Loucy (cell line): ENCODE measurements around the gene ZBED6.
"Not testable (repeated sequence)": the region's sequence is repeated elsewhere in the genome, so short reads cannot be mapped to it uniquely, and the experiment has no call there.

ENCODE experiments used
- H2AFZ ChIP-seq: fragments of 200-600 bp; sonication (generic); 2 replicates; pipeline ENCODE4 v1.6.0; 2016; ENCODE audit warnings: antibody characterized with exemption, mild to moderate bottlenecking, low read length, moderate library complexity
- H3F3A ChIP-seq: fragments of 200-600 bp; 2 replicates; pipeline ENCODE4 v1.6.0; 2016; ENCODE audit warnings: antibody characterized with exemption, low read depth, mild to moderate bottlenecking
- H3K27me3 ChIP-seq: fragments of 200-600 bp; sonication (generic); 2 replicates; pipeline ENCODE4 v1.6.1; 2014; ENCODE audit warnings: low read length, mild to moderate bottlenecking; ENCODE audit not compliant: insufficient read depth, poor library complexity, severe bottlenecking
- H3K36me3 ChIP-seq: fragments of 200-600 bp; sonication (generic); 2 replicates; pipeline ENCODE4 v1.6.1; 2016; ENCODE audit warnings: low read length; ENCODE audit not compliant: insufficient read depth
- H3K4me1 ChIP-seq: fragments of 200-600 bp; sonication (generic); 2 replicates; pipeline ENCODE4 v1.5.1; 2014; ENCODE audit warnings: low read length, mild to moderate bottlenecking; ENCODE audit not compliant: insufficient read depth, poor library complexity, severe bottlenecking
- H3K4me2 ChIP-seq: fragments of 200-600 bp; sonication (generic); 2 replicates; pipeline ENCODE4 v1.6.0; 2014; ENCODE audit warnings: antibody characterized with exemption, low read length, low read depth, mild to moderate bottlenecking; ENCODE audit not compliant: poor library complexity, severe bottlenecking
- H3K4me3 ChIP-seq: fragments of 200-600 bp; sonication (generic); 2 replicates; pipeline ENCODE4 v1.5.1; 2014; ENCODE audit warnings: low read length, mild to moderate bottlenecking, mixed read lengths; ENCODE audit not compliant: poor library complexity, severe bottlenecking
- H3K79me2 ChIP-seq: fragments of 200-600 bp; sonication (generic); 2 replicates; pipeline ENCODE4 v1.6.1; 2014; ENCODE audit warnings: low read length; ENCODE audit not compliant: insufficient read depth
- H3K9ac ChIP-seq: fragments of 200-600 bp; sonication (generic); 2 replicates; pipeline ENCODE4 v1.6.0; 2014; ENCODE audit warnings: mild to moderate bottlenecking, low read depth, low read length, moderate library complexity; ENCODE audit not compliant: poor library complexity, severe bottlenecking
- H3K9me2 ChIP-seq: fragments of 200-600 bp; sonication (generic); replicated peaks from 2 replicates; pipeline ENCODE4 v1.6.1; 2016; ENCODE audit warnings: low read depth, low read length, mixed read lengths
- H3K9me3 ChIP-seq: fragments of 200-600 bp; sonication (generic); 2 replicates; pipeline ENCODE4 v1.6.1; 2014; ENCODE audit warnings: mild to moderate bottlenecking, antibody characterized with exemption, low read length, low read depth; ENCODE audit not compliant: insufficient read depth
- H4K20me1 ChIP-seq: fragments of 200-600 bp; sonication (generic); 2 replicates; pipeline ENCODE4 v1.6.0; 2014; ENCODE audit warnings: antibody characterized with exemption, low read length, mild to moderate bottlenecking; ENCODE audit not compliant: insufficient read depth, poor library complexity, severe bottlenecking
- EZH2phosphoT487 ChIP-seq: fragments of 200-600 bp; IDR thresholded peaks from 2 replicates; pipeline ENCODE4 v1.6.1; 2018; ENCODE audit warnings: antibody characterized with exemption, mild to moderate bottlenecking, moderate library complexity, borderline replicate concordance
- TF ChIP-seq, protein P1 (sequence below): fragments of 200-600 bp; sonication (generic); conservative IDR thresholded peaks from 2 replicates; pipeline ENCODE4 v1.5.1; 2014; ENCODE audit warnings: mild to moderate bottlenecking, antibody characterized with exemption, low read length

The ZBED6 gene

GRCh38 chr1:203791498-203791897 is 3.9 kb upstream of the ZBED6 start:
- Histone ChIP-seq H3K9me3 (no peaks in the 10 kb centered on the region), H3F3A (no peaks in the 10 kb centered on the region), H3K9ac (no peak overlapping the region), H3K4me3 (no peak overlapping the region), H2AFZ (no peak overlapping the region), H3K36me3 (no peaks in the 10 kb centered on the region), H3K4me2 (no peak overlapping the region), H3K9me2 (no peaks in the 10 kb centered on the region), H3K79me2 (peaks cover 9% of the 10 kb centered on the region), H3K4me1 (peaks cover 7% of the 10 kb centered on the region), H4K20me1 (peaks cover 6% of the 10 kb centered on the region), H3K27me3 (no peaks in the 10 kb centered on the region)
- TF ChIP-seq, protein P1, sequence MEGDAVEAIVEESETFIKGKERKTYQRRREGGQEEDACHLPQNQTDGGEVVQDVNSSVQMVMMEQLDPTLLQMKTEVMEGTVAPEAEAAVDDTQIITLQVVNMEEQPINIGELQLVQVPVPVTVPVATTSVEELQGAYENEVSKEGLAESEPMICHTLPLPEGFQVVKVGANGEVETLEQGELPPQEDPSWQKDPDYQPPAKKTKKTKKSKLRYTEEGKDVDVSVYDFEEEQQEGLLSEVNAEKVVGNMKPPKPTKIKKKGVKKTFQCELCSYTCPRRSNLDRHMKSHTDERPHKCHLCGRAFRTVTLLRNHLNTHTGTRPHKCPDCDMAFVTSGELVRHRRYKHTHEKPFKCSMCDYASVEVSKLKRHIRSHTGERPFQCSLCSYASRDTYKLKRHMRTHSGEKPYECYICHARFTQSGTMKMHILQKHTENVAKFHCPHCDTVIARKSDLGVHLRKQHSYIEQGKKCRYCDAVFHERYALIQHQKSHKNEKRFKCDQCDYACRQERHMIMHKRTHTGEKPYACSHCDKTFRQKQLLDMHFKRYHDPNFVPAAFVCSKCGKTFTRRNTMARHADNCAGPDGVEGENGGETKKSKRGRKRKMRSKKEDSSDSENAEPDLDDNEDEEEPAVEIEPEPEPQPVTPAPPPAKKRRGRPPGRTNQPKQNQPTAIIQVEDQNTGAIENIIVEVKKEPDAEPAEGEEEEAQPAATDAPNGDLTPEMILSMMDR, result no peak
- TF ChIP-seq EZH2phosphoT487, result no peak

DNA sequence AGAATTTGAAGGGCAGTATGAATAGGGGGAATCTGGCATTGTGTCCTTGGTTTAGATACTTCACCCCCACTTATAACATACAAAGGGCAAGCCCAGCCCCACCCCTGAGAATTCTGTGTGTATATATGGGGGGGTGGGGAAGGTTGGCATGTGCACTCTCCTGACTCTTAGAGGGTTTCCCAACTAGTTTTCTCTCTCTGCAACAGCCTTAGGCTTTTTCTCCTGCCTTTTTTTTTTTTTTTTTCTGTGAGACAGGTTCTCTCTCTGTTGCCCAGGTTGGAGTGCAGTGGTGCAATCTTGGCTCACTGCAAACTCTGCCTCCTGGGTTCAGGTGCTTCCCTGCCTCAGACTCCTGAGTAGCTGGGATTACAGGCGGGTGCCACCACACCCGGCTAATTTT is 2.9 kb upstream of the ZBED6 start:
- H3K9me2 ChIP-seq, result no peaks in the 10 kb centered on the region
- no peak overlapping the region for H2AFZ ChIP-seq
- TF ChIP-seq EZH2phosphoT487, result no peak
- TF ChIP-seq, protein P1, result no peak
- H3K79me2 ChIP-seq, result peaks cover 19% of the 10 kb centered on the region
- no peaks in the 10 kb centered on the region for H3K9me3 ChIP-seq
- H3K9ac ChIP-seq, result no peak overlapping the region
- H3K27me3 ChIP-seq, result no peaks in the 10 kb centered on the region
- peaks cover 16% of the 10 kb centered on the region for H4K20me1 ChIP-seq
- no peaks in the 10 kb centered on the region for H3F3A ChIP-seq
- H3K4me1 ChIP-seq, result peaks cover 17% of the 10 kb centered on the region
- H3K4me2 ChIP-seq, result no peak overlapping the region
- no peaks in the 10 kb centered on the region for H3K36me3 ChIP-seq
- H3K4me3 ChIP-seq, result no peak overlapping the region

DNA sequence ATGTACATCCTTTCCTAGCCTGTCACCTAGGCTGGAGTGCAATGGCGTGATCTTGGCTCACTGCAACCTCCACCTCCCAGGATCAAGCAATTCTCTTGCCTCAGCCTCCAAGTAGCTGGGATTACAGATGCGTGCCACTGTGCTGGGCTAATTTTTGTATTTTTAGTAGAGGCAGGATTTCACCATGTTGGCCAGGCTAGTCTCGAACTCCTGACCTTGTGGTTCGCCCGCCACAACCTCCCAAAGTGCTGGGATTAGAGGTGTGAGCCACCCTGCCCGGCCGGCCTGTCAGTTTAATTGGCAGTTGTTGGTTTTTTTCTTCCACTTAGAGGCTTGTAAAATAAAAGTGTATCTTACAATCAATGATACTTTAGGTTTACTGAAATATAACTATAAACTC is 1.9 kb upstream of the ZBED6 start:
- H3K27me3 ChIP-seq, H3K9ac ChIP-seq, H3K9me2 ChIP-seq, H3F3A ChIP-seq, H3K9me3 ChIP-seq, H2AFZ ChIP-seq, H3K36me3 ChIP-seq, H3K4me3 ChIP-seq, H3K4me2 ChIP-seq: not testable (repeated sequence)
- peaks cover 28% of the 10 kb centered on the region for H3K4me1 ChIP-seq
- H4K20me1 ChIP-seq, result peaks cover 26% of the 10 kb centered on the region
- H3K79me2 ChIP-seq, result peaks cover 30% of the 10 kb centered on the region

DNA sequence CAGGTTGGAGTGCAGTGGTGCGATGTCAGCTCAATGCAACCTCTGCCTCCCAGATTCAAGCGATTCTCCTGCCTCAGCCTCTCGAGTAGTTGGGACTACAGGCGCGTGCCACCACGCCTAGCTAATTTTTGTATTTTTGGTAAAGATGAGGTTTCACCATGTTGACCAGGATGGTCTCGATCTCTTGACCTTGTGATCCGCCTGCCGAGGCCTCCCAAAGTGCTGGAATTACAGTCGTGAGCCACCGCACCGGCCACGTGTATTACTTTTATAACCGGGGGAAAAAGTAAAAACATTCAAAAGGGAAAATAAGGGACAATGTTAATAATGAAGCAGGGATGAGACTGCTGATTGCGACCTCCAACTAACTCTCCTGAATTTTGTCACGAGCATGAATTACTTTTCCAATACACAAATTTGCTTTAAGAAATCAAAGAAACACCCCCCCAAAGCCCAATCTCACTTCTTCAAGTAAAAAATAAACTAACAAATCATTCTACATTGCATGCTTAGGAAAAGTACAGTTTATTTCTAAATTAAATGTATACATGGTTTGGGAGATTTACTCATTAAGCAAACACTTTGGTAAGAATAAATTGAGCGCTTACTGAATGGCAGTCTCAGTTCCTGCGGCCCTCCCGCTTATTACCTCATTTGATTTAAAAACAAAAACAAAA is 521 bp upstream of the ZBED6 start:
- peak overlapping the region; percentile 92 for H3K4me3 ChIP-seq

More for the DNA sequence above, 521 bp upstream of the ZBED6 start:
- Histone ChIP-seq H3K79me2 (peaks cover 43% of the 10 kb centered on the region), H3K4me2 (peak overlapping the region; percentile 86), H3F3A (no peaks in the 10 kb centered on the region), H3K27me3 (no peaks in the 10 kb centered on the region), H3K9me3 (no peaks in the 10 kb centered on the region), H4K20me1 (peaks cover 40% of the 10 kb centered on the region), H2AFZ (peak overlapping the region; percentile 99), H3K9me2 (no peaks in the 10 kb centered on the region), H3K36me3 (no peaks in the 10 kb centered on the region), H3K9ac (peak overlapping the region; percentile 82), H3K4me1 (peaks cover 41% of the 10 kb centered on the region)
- TF ChIP-seq, protein P1, result no peak
- TF ChIP-seq EZH2phosphoT487, result no peak
